CD4-positive, alpha-beta T cell treated with Interleukin-17A for 1 hour (primary cell): ENCODE data around the gene VPS11.
"Not testable (repeated sequence)": the region's sequence is repeated elsewhere in the genome, so short reads cannot be mapped to it uniquely, and the experiment has no call there.

Source experiments
- DNase-seq: peaks from one replicate; pipeline ENCODE4 v3.0.0-alpha.2; 2020

VPS11 gene

GRCh38 chr11:119067371-119068222 lies at the start of gene VPS11:
Gene VPS11 (plus strand): TSS chr11:119067818. CDS start chr11:119067824, 6 bp downstream.
- peak; percentile 97 for DNase-seq

GRCh38 chr11:119018074-119018938 lies 49.3 kb upstream of the VPS11 start, which contains the start of the genes RPS25 and TRAPPC4:
Gene RPS25 (minus strand): TSS chr11:119018343. CDS start chr11:119018284, 59 bp downstream.
Gene TRAPPC4 (plus strand): TSS chr11:119018766. CDS start chr11:119018796, 30 bp downstream.
- peak; percentile 96 for DNase-seq

DNA sequence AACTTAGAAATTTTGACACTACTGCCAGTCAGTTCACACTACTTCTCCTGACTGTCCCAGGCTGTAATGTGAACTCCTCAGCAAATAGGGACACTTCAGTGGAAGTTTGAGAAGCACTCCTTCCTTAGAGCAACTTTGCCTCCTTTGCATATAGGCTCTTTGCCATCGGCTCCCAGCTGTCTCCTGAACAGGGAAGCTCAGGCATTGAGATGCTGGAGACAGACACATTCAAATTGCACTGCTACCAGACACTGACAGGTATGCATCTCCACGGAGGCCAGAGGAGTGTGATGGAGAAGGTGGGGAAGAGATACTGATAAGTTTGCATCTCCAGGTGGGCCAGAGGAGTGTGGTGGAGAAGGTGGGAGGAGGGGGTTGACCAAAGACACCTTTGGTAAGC lies 47.6 kb upstream of the VPS11 start:
- DNase-seq = no peak

GRCh38 chr11:119021631-119022030 lies 46.0 kb upstream of the VPS11 start:
- DNase-seq = no peak

GRCh38 chr11:119023741-119024140 lies 43.9 kb upstream of the VPS11 start:
- DNase-seq = no peak

- no peak for DNase-seq
Observed at GRCh38 chr11:119024430-119025098, 43.1 kb upstream of the VPS11 start.

- no peak for DNase-seq
Observed at GRCh38 chr11:119025099-119025473, 42.5 kb upstream of the VPS11 start.

DNA sequence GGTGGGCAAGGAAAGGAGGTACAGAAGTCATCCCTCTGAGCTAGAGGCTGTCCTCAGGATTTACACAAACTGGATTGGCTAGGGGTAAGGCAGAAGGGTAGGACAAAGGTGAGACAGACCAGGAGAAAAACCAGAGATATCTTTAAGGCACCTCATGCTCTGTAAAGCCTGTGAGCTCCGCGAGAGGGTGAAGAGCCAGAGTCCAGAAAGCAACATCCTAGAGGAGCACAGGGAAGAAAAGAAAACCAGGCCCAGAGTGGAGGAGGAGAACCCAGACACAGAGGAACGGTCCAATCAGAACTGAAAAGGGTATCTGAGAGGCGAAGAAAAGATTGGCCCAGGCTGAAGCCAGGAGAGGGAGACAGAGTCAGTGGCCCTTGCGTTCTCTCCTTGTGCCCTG lies 42.1 kb upstream of the VPS11 start:
- DNase-seq = no peak

DNA sequence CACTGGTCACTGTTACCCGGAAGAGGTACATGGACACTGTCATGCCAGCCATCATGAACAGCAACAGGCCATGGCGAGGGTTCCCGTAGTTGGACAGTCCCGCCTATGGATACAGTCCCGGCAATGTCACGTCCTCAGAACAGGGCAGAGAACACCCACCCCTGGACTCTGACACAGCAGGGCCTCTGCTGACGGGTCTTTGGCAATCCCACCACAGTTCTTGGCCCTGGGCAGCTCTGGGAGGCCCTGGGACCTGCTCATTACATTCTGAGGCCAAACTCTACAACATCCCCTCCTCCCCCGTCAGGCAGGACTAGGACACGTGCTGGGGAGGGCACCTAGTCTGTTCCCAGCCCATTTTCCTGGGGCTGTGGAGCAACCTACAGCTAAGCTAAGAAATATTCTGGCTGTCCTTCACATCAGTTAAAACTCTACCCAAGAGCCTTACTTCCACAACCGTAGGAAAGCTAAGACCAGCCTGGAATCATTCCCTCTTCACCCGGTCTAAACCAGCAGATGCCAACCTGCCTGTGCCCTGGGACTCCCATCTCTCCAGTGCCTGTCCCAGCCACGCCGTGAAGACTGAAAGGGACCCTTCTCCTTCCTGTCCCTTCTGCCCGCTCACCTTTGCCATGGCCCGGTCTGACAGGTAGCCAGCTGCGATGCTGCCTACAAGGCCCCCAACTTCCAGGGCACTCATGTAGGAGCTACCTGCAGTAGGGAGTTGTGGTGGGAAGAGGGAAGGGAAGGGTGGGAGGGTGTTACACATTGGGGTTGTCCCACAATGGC lies 41.4 kb upstream of the VPS11 start:
- DNase-seq = no peak

DNA sequence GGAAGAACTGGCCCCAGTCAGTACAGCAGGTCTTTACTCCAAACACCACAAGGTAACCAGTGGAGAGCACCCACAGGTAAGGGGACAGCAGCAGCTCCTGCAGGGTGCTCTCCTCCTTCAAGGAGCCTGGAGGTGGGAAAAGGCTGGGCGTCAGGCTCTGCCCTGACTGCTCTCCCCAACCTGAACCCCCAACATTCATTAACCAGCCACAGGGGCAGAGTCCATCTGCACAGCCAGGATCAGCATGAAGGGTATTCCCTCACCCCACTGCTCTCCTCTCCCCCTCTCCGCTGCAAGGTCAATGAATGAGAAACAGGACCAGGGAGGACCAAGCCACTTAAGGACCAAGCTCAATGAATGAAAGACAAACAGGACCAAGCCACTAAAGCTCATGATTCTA lies 40.6 kb upstream of the VPS11 start:
- DNase-seq = no peak

DNA sequence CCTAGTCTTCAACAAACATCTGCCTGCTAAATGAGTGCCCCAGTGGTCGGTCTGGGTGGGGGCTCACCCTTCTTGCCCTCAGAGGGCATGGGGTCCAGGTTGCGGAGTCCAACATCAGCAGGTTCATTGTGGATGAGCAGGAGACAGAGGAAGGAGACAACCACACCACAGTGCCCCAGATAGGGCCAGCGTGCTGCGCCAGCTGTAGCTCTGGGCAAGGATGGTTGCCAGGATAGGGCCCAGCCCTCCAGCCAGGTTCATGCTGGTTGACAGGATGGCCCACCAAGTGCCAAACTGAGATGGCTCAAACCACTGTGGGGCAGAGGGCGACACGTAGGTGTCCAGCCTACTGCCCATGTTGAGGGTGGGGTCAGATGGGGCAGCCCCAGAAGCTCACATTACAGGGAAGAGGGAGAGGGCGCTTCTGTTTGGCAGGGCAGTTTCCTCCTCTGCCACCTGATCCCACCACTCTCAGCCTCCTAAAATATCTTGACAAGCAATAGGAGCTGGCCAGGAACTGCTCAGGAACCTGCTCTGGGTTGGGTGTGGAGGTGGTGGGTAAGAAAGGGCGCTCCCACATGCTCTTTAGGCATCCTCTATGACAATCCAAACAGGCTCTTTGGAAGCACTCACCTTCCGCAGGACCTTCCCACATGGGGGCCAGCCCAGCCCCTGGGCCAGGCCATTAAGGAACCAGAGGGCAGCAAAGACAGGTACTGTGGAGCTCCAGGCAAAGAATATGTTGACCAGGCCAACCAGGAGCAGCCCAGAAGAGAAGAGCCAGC lies 39.9 kb upstream of the VPS11 start:
- no peak for DNase-seq

DNA sequence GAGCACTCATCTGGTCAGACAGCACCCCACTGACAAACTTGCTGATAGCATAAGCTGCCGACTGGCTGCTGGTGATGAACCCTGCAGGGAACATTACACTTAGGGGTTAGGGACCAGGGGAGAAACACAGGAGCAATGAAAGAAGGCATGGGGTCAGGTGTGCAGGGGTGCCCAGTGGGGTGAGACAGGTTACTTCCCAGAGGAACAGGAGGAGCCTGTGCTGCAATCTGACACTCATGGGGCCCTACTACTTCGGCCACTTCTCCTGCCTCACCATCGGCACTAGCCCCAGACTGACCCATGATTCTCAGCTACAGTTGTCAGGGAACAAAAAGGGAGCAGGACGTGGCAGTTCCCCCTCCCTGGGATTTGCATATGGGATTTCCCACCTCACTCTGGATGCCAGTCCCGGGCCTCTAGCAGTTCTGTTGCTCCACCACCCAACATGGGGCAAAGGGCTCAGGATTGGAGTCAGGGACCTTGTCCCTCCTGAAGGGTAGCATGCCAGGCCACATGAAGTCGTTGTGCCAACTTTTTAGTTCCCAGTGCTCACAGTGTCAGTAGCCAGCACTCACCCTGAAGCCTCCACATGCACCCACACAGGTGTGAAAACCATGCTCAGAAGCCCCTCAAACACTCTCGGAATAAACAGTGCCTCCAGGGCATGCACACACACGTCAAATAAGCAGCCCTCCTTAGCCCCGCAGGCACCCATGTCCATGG lies 39.1 kb upstream of the VPS11 start:
- no peak for DNase-seq

- DNase-seq = no peak
Observed at GRCh38 chr11:119029069-119029339, 38.6 kb upstream of the VPS11 start.

DNA sequence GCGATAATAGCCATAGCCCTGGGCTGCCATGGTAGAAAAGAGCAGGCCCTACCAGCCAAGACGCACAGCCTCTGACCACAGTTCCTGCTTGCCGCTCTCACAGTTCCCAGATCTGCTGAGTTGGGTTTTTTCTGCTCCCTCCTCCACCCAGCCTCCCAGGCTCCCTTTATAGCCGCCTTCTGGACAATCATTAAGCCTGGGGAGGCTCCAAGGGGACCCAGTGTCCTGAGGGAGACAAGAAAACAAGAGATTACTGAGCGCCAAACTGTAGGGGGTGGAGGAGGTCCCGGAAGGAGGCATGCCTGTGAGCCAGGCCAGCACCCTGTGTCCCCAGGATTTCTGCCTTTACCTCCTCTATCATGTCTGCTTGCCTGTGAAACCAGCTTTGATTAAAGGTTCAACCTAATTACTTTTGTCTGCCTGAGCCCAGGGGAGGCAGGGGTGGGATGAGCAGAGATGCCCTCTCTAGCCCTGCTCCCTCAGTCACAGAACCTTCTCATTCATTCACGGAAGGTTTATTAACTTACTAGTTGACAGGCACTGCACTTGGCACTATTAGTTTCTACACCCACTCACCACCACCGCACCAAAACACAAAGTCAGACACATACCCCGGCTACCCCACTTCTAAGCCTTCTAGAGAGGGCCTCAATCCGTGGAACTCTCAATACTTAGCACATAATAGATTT lies 38.1 kb upstream of the VPS11 start:
- no peak for DNase-seq

- DNase-seq = no peak
Observed at GRCh38 chr11:119030029-119030328, 37.6 kb upstream of the VPS11 start.

DNA sequence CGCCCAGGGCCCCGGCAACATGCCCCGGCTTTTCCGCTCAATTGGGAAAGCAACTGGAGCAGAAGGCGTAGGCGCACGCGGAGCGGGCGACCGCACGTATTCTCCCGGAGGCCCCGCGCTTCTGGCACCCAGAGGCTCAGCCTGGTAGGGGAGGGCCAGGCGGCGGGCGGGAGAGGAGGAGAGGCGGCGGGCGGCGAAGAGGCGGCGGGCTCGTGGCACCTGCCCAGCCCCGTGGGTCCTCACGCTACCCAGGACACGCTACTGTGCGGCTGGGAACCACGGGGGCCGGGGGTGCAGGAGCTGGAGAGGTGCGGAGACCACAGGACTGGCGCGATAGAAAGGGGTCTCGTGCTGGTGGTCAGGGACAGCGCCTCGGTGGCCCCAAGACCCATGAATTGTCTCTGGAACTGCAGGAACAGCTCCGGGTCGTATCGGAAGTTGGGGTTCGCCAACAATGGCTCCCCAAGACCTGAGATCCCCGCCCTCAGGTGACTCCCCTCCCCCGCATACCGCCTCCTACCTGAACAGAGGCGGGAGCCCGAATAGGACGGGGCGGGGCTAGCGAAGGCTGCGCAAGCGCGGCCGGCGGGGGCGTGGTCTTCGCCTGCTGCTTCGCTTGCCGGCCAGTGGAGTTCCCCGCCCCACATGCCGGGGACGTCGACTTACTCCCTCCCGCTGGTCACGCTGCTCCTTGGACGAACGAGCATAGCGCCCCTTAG lies 37.1 kb upstream of the VPS11 start, which contains the start of gene SLC37A4:
SLC37A4 (minus strand) TSS at position 549 of the 719 bp plus-strand sequence.
- DNase-seq = peak; percentile 99

DNA sequence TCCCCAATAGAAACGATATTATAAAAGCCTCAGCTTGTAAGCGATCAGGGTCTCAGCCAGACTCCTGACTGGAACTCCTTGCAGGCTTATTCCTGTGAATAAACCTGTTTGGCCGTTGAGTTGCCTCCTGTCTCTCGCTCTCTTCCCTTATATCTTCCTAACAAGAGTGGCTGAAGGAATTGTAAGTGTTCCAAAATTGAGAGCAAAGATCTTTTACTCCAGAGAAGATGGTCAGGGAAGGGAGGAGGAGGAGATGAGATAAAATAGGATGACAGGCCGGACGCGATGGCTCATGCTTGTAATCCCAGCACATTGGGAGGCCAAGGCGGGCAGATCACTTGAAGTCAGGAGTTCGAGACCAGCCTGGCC lies 35.7 kb upstream of the VPS11 start:
- DNase-seq = no peak

GRCh38 chr11:119033421-119033820 lies 34.2 kb upstream of the VPS11 start:
- not testable (repeated sequence) for DNase-seq

GRCh38 chr11:119034813-119035212 lies 32.8 kb upstream of the VPS11 start:
- DNase-seq = no peak

DNA sequence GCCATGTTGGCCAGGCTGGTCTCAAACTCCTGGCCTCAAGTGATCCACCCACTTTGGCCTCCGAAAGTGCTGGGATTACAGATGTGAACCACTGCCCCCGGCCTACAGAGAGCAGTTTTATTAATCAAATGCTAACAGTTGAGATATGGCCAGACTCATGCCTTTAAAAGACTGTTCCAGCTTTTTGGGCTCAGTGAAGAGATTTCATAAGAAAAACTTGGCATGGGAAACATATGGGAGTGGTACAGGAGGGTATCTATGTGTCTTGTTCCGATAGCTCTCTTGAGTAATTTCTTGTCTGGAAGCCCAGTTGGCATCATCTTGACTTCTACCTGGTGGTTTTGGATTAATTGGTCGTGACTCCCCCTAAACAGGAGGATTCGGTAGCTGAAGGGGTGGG lies 28.7 kb upstream of the VPS11 start:
- DNase-seq = no peak
